ENCODE measurements around the gene NAALADL2.
A peak's percentile ranks its signal among the peaks of the same experiment; 100 is the strongest.

DNA sequence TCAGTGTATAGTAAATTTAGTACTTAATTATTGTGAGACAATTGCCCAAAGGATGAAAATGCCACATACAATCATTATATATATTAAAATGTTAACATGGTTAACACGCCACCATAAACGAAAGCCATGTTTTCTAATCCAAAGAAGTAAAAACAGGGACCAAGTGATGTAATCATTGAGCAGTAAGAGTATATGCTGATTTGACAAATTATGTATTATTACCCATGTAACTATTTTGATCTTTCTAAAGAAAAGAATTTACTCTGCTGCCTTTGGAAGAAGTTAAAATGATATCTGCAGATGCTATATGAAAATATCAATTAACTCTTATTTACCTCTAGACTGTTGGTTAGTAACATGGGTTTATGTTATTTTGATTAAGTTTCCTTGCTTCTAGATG lies 150.2 kb downstream of the NAALADL2 start:
- TF ChIP-seq, protein P1, sequence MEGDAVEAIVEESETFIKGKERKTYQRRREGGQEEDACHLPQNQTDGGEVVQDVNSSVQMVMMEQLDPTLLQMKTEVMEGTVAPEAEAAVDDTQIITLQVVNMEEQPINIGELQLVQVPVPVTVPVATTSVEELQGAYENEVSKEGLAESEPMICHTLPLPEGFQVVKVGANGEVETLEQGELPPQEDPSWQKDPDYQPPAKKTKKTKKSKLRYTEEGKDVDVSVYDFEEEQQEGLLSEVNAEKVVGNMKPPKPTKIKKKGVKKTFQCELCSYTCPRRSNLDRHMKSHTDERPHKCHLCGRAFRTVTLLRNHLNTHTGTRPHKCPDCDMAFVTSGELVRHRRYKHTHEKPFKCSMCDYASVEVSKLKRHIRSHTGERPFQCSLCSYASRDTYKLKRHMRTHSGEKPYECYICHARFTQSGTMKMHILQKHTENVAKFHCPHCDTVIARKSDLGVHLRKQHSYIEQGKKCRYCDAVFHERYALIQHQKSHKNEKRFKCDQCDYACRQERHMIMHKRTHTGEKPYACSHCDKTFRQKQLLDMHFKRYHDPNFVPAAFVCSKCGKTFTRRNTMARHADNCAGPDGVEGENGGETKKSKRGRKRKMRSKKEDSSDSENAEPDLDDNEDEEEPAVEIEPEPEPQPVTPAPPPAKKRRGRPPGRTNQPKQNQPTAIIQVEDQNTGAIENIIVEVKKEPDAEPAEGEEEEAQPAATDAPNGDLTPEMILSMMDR (conservative IDR thresholded peaks at IDR 0.05; ENCODE audit: low read depth, low read length): no peak
- no peak for TF ChIP-seq MAZ (IDR thresholded peaks at IDR 0.05; ENCODE audit: borderline replicate concordance, low read depth, low read length)
- TF ChIP-seq RAD21 (IDR thresholded peaks at IDR 0.05; ENCODE audit: low read length): no peak
- no peak for TF ChIP-seq POLR2A (IDR thresholded peaks at IDR 0.05; ENCODE audit: low read depth, low read length)
- TF ChIP-seq, protein P2, sequence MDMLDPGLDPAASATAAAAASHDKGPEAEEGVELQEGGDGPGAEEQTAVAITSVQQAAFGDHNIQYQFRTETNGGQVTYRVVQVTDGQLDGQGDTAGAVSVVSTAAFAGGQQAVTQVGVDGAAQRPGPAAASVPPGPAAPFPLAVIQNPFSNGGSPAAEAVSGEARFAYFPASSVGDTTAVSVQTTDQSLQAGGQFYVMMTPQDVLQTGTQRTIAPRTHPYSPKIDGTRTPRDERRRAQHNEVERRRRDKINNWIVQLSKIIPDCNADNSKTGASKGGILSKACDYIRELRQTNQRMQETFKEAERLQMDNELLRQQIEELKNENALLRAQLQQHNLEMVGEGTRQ (IDR thresholded peaks at IDR 0.05; ENCODE audit: low read depth, low read length): no peak
- no peak for TF ChIP-seq CEBPB (IDR thresholded peaks at IDR 0.05; ENCODE audit: low read depth, low read length)
- TF ChIP-seq RCOR1 (IDR thresholded peaks at IDR 0.05; ENCODE audit: insufficient replicate concordance, low read length): no peak
- no peak for TF ChIP-seq MXI1 (IDR thresholded peaks at IDR 0.05; ENCODE audit: borderline replicate concordance, low read depth, low read length)
- TF ChIP-seq SMC3 (IDR thresholded peaks at IDR 0.05; ENCODE audit: low read depth, low read length): no peak
- no peak for TF ChIP-seq RFX5 (IDR thresholded peaks at IDR 0.05; ENCODE audit: low read depth, low read length)
- TF ChIP-seq FOS (IDR thresholded peaks at IDR 0.05; ENCODE audit: low read depth, low read length): no peak
- TF ChIP-seq MAFK (IDR thresholded peaks at IDR 0.05; ENCODE audit: low read depth, low read length): peak; percentile 89

All from IMR-90 (cell line).